Psoas muscle (tissue), 8 donors: ENCODE measurements around the gene PPP1R9A. TPM values are rescaled to one million over a fixed set of nuclear protein-coding genes. Genes with fewer than 3 reads are reported as not detected.

Experiments
- ATAC-seq, 4 donors: fragments of 200-7000 bp; cut with Tn5 transposase; one replicate each; pipeline ENCODE4 v1.9.1; 2020; ENCODE audit warnings: moderate library complexity in 3 of 4, mild to moderate bottlenecking in 2 of 4
- DNase-seq, 2 donors: peaks; one replicate each; pipeline ENCODE4 v3.0.0-alpha.2; 2020
- H3K27ac ChIP-seq: fragments of 200-600 bp; one replicate; pipeline ENCODE4 v1.8.0; 2022
- H3K27me3 ChIP-seq, 3 donors: fragments of 200-600 bp in 1 of 3; one replicate each; pipeline versions ENCODE4 v1.6.1 to v1.8.0; 2013 to 2022; ENCODE audit warnings: low read length in 2 of 3, mild to moderate bottlenecking in 2 of 3, moderate library complexity in 1 of 3; ENCODE audit not compliant: insufficient read depth in 3 of 3
- H3K36me3 ChIP-seq, 2 donors: fragments of 200-600 bp in 1 of 2; one replicate each; pipeline versions ENCODE4 v1.6.1 to v1.8.0; 2013 to 2022; ENCODE audit warnings: low read depth in 1 of 2, mild to moderate bottlenecking in 1 of 2, moderate library complexity in 1 of 2; ENCODE audit not compliant: insufficient read depth in 1 of 2
- H3K4me1 ChIP-seq: fragments of 200-600 bp; one replicate; pipeline ENCODE4 v1.8.0; 2022
- H3K4me3 ChIP-seq: fragments of 200-600 bp; one replicate; pipeline ENCODE4 v1.8.0; 2022; ENCODE audit warnings: mild to moderate bottlenecking
- H3K9me3 ChIP-seq: fragments of 200-600 bp; one replicate; pipeline ENCODE4 v1.8.0; 2022
- WGBS, 3 donors: extraction: QIAGEN DNeasy Blood & Tissue Kit; methylation state at CpG; one replicate each; pipeline versions ENCODE4 v1.1.6 to v1.1.7; 2013; 5-methylcytosine and 5-hydroxymethylcytosine counted together
- intact Hi-C, 2 donors: fragments of 100-400 bp; cut with DNase I; formaldehyde crosslinking; loops; one replicate each; pipeline versions ENCODE4 v1.11.0 to v1.14.2; 2022
- polyA plus RNA-seq, 3 donors: library from polyadenylated mRNA; stranded (reverse); fragments of 200-250 nt; gene quantifications; one replicate each; pipeline ENCODE4 v1.2.3, GENCODE V29; 2013
- total RNA-seq, 4 donors: library from RNA; stranded (reverse); fragmentation: NEBNext Ultra II Directional in 2 of 4; extraction: Animal tissue kit (Norgen Biotek cat#: 25700) in 2 of 4; gene quantifications; one replicate each; pipeline versions ENCODE4 v1.2.1 to v1.2.4, GENCODE V29; 2021 to 2023
- TF ChIP-seq, protein P1 (sequence below): fragments of 200-600 bp; IDR thresholded peaks from one replicate; pipeline ENCODE4 v1.8.0; 2022; ENCODE audit warnings: antibody characterized with exemption
- donor health status: healthy with polysubstance abuse.
- donor health status: DM: no; HTN: no; CAD: no; lungs with moderate emphysema.
- donor health status: Bipolar disorder and iron deficiency.
- donor health status: healthy.
- donor health status: DM: yes; HTN: yes; CAD: no.
- donor health status: DM: no; HTN: no; CAD: no.
- donor health status: DM: no; HTN: no; CAD: no.
- donor health status: DM: yes; HTN: yes; CAD: no.

Gene PPP1R9A
- total and polyA plus RNA-seq, 7 donors = 1.1 to 18.6 (median 13.5) TPM

- no peaks in the 10 kb centered on the region for H3K4me1 ChIP-seq
- WGBS, 3 donors = 28 to 42% (median 38%) methylated on average over 2 of the region's 2 CpGs
- DNase-seq (no peak), ATAC-seq (no peak)
- intact Hi-C loops = no loop called here
- no peaks in the 10 kb centered on the region for H3K36me3 ChIP-seq
- no peaks in the 10 kb centered on the region for H3K9me3 ChIP-seq
- no peaks in the 10 kb centered on the region for H3K27me3 ChIP-seq
- H3K4me3 ChIP-seq = no peak overlapping the region
- H3K27ac ChIP-seq = no peak overlapping the region
- TF ChIP-seq, protein P1, sequence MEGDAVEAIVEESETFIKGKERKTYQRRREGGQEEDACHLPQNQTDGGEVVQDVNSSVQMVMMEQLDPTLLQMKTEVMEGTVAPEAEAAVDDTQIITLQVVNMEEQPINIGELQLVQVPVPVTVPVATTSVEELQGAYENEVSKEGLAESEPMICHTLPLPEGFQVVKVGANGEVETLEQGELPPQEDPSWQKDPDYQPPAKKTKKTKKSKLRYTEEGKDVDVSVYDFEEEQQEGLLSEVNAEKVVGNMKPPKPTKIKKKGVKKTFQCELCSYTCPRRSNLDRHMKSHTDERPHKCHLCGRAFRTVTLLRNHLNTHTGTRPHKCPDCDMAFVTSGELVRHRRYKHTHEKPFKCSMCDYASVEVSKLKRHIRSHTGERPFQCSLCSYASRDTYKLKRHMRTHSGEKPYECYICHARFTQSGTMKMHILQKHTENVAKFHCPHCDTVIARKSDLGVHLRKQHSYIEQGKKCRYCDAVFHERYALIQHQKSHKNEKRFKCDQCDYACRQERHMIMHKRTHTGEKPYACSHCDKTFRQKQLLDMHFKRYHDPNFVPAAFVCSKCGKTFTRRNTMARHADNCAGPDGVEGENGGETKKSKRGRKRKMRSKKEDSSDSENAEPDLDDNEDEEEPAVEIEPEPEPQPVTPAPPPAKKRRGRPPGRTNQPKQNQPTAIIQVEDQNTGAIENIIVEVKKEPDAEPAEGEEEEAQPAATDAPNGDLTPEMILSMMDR = no peak
Measured at GRCh38 chr7:95317546-95317945, 410.2 kb downstream of the PPP1R9A start.

- Histone ChIP-seq H3K27me3 (no peaks in the 10 kb centered on the region), H3K4me3 (no peak overlapping the region), H3K9me3 (no peaks in the 10 kb centered on the region), H3K36me3 (no peaks in the 10 kb centered on the region), H3K4me1 (no peaks in the 10 kb centered on the region), H3K27ac (no peak overlapping the region)
- intact Hi-C loops = no loop called here
- TF ChIP-seq, protein P1 = no peak
- ATAC-seq = no peak
- no peak for DNase-seq
- 77 to 80% (median 77%) methylated on average over 3 of the region's 3 CpGs for WGBS, 3 donors
Measured at GRCh38 chr7:95317966-95318365, 410.6 kb downstream of the PPP1R9A start.

- Histone ChIP-seq H3K27me3 (no peaks in the 10 kb centered on the region), H3K36me3 (no peaks in the 10 kb centered on the region), H3K9me3 (no peaks in the 10 kb centered on the region), H3K27ac (no peak overlapping the region), H3K4me3 (no peak overlapping the region), H3K4me1 (no peaks in the 10 kb centered on the region)
- WGBS, 3 donors = 31 to 47% (median 38%) methylated on average over 8 of the region's 8 CpGs
- DNase-seq = no peak
- intact Hi-C loops = no loop called here
- no peak for ATAC-seq
- TF ChIP-seq, protein P1 = no peak
Measured at GRCh38 chr7:95318501-95319100, 411.2 kb downstream of the PPP1R9A start.

- intact Hi-C loops = no loop called here
Measured at GRCh38 chr7:95319570-95319969, 412.2 kb downstream of the PPP1R9A start.

More at GRCh38 chr7:95319570-95319969, 412.2 kb downstream of the PPP1R9A start:
- 97 to 100% (median 99%) methylated on average over 1 of the region's 1 CpG for WGBS, 3 donors
- peaks cover 0 to 3% (median 0%) of the 10 kb centered on the region in 3 donors for H3K27me3 ChIP-seq
- no peaks in the 10 kb centered on the region for H3K4me1 ChIP-seq
- no peak overlapping the region for H3K27ac ChIP-seq
- ATAC-seq = no peak
- no peak overlapping the region for H3K4me3 ChIP-seq
- H3K36me3 ChIP-seq = no peaks in the 10 kb centered on the region
- no peak for DNase-seq
- TF ChIP-seq, protein P1 = no peak
- H3K9me3 ChIP-seq = no peaks in the 10 kb centered on the region
